HG02642 (cell line): ENCODE measurements around the gene WDR37.
"Not testable (repeated sequence)": the region's sequence is repeated elsewhere in the genome, so short reads cannot be mapped to it uniquely, and the experiment has no call there.

ENCODE experiments used
- ATAC-seq: cut with Tn5 transposase; IDR thresholded peaks from one replicate; pipeline ENCODE4 v1.9.1; 2021; ENCODE audit warnings: mild to moderate bottlenecking; ENCODE audit not compliant: unreplicated experiment, poor library complexity

WDR37 gene

DNA sequence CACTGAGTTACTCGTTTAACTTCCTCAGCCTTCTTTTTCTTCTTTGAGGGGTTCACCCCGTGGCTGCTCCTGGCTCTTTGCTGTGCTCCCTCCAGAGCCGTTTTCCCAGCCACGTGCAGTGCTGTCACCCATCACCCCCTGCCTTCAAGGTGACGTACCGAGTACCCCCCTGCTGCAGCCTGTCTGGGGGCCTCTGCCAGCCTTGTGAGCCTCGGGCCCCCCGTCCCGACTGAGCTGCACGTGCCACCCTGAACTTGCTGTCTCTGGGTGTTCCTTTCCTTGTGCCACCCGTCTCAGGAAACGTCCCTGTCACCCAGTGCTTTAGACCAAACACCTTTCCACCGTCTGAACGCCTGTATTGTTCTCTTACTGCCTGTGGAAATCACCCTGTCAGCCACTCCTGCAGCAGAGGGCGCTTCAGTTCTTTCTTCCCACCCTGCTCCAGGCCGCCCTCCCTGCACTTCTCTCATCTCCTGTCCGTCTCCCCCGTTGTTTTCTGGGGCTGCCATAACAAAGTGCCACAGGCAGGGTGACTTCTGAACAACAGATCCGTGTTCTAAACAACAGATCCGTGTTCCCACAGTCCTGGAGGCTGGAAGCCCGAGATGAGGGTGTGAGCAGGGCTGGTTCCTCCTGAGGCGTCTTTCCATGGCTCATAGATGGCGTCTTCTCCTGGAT, 44.6 kb downstream of the WDR37 start:
- ATAC-seq, result no peak

DNA sequence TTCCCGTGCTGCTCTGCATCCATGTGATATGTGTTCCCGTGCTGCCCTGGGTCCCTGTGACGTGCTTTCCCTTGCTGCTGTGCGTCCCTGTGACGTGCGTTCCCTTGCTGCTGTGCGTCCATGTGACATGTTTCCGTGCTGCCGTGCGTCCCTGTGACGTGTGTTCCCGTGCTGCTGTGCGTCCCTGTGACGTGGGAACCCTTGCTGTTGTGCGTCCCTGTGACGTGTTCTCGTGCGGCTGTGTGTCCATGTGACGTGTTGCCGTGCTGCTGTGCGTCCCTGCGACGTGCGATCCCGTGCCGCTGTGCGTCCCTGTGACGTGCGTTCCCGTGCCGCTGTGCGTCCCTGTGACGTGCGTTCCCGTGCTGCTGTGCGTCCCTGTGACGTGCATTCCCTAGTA, 45.8 kb downstream of the WDR37 start:
- ATAC-seq, result no peak

DNA sequence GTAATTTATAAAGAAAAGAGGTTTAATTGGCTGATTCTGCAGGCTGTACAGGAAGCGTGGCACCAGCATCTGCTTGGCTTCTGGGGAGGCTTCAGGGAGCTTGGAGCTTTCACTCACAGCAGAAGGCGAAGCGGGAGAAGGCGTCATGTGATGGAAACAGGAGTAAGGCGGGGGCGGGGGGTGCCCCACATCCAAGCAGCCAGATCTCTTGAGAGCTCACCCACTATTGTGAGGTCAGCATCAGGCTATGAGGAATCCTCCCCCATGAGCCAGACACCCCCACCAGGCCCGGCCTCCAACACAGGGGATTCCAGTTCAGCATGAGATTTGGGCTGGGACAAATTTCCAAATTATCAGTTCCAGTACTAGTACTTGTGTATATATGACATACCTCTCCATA, 46.2 kb downstream of the WDR37 start:
- no peak for ATAC-seq

DNA sequence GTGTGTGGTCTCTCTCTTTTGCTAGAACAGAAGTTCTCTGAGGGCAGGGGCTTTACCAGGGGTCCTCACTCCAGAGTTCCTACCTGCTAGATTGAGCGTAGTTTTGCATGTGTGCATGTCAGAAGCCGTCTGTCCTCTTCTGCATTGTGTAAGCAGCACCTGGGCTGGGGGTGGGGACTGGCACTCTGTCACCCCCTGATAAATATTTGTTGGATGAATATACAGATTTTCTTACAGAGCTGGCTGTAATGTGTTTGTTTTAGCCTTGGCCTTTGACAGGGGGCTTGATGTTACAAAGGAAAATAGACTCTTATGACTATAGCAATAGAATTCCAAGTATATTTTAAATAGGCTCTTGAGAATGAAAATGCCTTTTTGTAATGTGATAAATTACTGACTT, 46.6 kb downstream of the WDR37 start:
- ATAC-seq, result no peak

DNA sequence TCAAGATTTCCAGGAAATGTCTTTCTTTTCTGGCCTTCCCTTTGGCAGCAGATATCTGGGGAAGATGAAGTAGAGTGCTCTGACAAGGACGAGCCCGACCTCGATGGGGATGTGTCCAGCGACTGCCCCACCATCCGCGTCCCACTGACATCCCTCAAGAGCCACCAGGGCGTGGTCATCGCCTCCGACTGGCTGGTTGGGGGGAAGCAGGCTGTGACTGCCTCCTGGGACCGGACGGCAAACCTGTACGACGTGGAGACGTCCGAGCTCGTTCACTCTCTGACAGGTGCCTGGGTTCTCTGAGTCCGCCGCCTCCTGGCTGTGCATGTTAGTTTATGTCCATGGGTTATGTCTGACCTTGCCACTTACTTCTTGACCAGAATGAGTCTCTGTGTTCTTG, 47.4 kb downstream of the WDR37 start:
- ATAC-seq, result no peak

DNA sequence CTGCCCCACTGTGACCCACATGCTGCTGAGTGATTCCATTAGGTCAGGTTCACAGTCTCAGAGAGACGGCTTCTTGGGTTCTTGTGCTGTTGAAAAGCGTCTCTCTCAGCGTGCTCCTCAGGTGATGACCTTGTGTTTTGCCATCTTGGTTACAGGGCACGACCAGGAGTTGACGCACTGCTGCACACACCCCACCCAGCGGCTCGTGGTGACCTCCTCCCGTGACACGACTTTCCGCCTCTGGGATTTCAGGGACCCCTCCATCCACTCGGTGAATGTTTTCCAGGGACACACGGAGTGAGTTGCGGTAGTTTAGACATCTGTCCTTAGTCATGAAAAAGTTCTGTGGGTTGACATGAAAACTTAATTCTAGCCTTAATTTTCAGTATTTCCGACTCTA, 48.8 kb downstream of the WDR37 start:
- no peak for ATAC-seq

DNA sequence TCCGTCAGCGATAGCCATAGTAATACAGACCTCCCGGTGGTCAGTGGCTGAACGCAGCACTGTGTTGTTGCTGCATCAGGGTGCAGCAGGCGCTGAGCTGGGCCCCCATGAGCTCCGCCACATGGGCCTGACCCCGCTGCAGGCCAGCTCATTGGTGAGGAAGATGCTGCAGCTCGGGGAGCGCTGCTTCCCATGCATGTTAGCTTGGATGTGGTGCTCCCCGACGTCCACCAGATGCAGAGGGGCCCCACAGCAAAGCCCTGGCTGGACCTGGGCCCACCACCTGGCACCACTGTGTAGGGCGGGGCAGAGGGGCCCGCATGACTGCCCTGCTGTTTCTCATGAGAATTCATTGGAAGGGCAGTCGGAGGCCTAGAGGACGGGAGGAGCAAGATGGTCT, 50.8 kb downstream of the WDR37 start:
- no peak for ATAC-seq

DNA sequence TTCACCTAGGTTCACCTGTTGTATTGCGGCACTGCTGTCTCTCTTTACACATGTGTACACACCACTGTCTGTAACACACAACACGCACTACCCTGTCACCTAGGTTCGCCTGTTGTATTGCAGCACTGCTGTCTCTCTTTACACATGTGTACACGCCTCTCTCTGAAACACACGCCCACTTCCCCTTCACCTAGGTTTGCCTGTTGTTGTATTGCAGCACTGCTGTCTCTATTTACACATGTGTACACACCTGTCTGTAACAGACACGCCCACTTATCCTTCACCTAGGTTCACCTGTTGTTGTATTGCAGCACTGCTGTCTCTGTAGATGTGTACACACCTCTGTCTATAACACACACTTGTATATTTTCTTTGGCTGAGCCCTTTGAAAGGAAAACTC, 51.5 kb downstream of the WDR37 start:
- no peak for ATAC-seq

DNA sequence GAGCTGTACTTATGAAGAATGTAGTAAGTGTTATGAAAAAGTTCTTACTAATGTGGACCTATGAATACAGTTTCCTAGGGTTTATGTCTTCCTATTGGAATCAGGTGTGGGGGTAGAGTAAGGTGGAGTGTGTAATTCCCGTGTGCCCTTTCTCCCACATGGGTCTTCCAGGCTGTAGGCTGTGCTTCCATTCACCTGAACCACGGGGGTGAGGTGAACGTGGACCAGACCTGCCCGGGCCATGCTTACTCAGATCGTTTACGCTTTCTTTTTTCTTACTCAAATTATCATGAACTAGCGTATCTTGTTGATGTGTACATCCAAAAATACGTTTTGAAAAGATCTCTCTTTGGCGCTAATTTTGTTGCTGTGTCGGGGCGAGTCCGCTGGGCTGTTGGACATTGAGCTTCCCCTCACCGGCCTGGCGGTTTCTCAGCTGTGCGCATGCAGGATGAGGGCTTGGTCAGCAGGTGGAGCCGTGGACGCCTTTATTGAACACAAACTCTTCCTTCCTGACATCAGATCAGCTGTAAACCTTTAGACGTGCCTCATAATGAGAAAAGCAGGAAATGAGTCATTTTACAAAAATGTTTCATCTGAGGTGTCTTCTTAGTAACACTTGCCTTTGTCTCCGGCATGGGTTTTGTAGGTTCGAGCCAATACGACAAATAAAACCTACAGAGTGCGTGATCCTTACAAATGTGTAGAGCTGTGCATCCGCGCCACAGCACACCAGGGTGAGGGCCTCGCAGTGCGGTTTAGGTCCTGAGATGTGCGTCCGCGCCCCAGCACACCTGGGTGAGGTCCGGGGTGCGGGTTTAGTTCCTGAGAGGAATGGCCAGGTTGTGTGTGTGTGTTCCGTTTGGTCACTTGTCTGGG, 53.8 kb downstream of the WDR37 start:
- peak; percentile 70 for ATAC-seq

DNA sequence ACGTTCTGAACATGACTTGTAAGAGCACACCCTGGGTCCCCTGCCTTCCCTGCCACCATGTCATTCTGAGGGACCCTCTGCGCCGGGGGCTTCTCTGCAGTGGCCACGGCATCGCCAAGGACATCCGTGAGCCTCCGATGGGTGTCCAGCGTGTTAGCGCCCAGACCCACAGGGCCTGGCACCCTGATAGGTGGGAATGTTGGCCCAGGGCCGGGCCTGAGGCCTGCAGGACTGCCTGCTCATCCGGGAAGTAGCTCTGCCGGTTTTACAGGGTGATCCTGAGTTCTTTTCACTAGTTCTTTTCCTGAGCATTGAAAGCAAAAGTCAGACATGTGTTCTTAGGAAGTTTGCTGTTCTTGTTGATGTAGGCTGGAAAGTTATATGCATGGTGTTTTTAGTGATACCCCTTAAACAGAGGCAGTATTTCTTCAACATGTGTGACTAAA, 54.5 kb downstream of the WDR37 start:
- no peak for ATAC-seq

DNA sequence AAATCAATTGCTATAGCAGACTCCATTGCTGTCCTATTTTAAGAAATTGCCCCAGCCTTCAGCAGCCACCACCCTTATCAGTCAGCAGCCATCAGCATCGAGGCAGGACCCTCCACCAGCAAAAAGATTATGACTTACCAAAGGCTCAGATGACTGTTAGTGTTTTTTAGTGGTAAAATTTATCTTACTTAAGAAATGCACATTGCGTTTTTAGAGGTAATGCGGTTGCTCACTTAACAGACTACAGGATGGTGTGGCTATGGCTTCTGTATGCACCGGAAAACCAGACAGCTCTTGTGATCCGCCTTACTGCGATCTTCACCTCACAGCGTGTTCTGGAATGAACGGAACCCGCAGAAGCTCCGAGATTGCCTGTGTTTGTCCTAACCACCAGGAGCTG, 58.1 kb downstream of the WDR37 start:
- no peak for ATAC-seq

DNA sequence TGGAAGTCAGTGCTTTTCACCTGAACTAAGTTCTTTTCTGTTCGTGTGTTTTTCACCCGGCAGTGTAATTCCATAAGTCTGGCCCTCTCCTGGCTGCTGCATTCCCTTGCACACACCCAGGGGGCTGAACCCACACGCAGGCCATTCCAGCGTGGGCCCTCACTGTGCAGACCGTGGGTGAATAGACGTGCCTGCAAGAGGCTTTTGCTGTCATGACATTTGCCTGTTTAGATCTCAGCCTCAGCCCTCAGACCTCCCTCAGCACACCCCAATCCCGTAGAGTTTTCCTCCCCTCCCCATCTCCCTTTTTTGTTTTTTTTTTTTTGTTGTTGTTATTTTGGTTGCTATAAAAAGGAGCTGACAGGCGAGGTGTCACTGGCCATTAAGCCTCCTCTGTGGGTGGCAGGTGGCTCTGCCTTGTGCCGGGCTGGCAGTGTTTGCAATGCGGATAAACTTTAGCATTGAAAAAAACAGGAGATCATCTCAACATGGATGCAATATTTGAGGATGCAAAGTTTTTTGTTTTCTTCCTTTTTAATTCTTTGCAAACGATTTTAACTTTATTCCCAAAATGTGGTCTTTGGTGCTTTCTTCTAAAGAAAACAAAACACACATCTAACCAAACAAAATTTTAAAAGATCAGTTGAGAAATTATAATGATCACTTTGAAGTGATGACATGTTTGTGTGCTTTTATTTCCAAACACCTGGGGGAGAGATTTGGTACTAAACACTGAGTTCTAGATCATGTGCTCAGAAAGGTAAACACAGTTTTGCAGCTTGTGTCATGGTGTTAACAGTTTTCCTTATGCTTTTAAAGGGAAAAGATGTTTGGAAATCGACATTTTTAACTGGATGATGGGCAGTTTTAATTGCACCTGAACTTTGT, 58.8 kb downstream of the WDR37 start:
- no peak for ATAC-seq

DNA sequence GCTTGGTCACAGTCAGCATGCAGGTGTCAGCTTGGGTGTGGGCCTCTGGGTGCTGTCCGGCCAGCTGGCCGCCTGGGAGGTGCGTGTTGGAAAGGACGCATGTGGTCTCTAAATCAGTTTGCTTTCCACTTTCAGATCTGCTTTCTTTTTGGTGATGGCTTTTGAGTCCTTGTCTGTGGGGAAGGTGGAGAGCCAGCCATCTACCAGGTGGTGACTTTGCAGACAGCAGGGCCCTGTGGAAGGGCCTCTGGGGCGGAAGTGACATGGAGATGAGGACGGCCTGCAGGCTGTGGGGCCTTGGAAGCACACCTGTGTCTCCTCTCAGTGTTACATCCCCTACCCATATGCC, 59.4 kb downstream of the WDR37 start:
- no peak for ATAC-seq

DNA sequence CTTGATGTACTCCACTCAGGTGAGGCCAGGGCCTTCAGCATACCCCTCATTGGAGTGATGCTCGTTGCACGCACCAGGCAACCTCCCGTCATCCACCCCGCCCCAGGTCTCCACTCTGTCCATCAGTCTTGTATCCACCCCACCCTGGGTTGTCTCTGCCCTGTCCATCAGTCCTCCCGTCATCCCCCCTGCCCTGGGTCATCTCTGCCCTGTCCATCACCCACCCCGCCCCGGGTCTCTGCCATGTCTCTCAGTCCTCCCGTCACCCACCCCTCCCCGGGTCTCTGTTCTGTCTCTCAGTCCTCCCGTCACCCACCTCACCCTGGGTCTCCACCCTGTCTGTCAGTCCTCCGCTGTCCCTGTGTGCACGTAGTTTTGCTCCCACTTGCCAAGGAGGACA, 59.9 kb downstream of the WDR37 start:
- no peak for ATAC-seq

DNA sequence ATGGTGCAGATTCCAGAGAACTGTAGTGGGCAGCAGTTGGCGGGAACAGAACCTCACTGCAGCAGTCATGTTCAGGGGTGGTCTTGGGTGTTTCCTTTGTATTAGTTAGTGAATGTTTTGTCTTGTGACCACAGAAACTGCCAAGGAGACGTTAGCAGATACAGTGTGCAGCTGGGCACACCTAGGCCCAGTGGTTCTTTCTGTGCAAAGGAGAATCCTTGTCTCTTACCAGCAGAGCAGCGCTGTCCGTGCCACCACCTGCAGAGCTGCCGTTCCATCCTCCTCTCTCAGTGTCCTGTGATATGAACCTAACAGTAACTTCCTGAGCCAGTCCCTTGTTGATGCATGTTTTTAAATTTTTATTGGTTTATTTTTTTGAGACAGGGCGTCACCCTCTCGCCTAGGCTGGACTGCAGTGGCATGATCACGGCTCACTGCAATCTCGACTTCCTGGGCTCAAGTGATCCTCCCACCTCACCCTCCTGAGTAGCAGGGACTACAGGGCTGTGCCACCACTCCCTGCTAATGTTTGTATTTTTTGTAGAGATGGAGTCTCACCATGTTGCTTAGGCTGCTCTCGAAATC, 60.6 kb downstream of the WDR37 start:
- ATAC-seq, result no peak

DNA sequence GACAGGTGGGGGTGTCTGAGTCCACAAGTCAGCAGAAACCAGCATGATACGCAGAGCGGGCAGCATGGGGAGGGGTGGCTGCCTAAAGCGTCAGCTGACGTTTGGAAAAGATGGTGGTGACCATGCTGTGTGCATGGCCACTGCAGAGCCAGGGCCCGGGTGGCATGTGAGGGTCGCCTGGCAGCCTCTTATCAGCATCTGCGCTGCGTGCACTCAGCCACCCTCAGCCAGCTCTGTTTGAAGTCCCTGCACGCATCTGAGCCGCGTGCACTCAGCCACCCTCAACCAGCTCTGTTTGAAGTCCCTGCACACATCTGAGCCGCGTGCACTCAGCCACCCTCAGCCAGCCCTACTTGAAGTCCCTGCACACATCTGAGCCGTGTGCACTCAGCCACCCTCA, 61.5 kb downstream of the WDR37 start:
- ATAC-seq, result no peak

DNA sequence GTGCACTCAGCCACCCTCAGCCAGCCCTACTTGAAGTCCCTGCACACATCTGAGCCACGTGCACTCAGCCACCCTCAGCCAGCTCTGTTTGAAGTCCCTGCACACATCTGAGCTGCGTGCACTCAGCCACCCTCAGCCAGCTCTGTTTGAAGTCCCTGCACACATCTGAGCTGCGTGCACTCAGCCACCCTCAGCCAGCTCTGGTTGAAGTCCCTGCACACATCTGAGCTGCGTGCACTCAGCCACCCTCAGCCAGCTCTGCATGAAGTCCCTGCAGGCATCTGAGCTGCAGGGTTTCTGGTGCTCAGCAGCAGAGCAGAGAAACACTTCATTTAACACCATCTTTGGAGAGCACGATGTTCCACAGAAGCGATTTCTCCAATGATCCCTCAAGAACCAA, 62.1 kb downstream of the WDR37 start:
- ATAC-seq, result not testable (repeated sequence)

DNA sequence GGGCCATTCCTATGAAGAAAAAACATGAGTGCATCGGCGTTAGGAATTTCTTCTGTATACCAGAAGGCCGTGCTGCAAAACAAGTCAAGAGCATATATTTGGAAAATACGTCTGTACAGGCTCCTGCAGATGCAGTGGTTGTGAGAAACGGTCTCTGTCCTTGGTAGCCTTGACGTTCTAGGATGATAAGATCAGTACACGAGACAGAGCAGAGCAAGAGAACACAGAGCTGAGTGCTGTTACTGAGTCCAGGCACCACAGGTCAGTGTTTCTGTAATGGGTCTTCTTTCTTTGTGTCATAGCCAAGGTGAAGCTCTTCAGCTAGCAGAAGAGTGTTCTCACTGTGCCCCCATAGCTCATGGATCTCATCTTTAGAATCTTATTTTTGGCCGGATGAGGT, 62.8 kb downstream of the WDR37 start:
- no peak for ATAC-seq

DNA sequence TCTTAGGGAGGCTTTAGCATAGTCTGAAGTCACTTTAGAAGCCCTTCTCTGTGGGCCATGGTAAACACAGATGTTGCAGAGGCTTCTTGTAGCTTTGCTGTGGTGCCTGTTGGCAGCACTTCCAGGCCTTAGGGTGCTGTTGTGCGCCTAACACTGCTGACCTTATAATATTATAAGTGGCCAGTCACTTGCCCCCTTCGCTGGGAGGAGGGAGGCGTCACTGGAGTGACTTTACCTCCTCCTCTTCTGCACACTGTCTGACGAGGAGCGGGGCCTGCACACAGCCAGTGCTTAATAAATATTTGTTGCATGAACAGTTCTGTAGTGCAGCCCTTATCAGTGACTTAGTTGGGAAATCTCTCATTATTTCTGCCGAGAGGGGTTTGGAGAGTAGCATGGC, 63.3 kb downstream of the WDR37 start:
- ATAC-seq, result no peak

DNA sequence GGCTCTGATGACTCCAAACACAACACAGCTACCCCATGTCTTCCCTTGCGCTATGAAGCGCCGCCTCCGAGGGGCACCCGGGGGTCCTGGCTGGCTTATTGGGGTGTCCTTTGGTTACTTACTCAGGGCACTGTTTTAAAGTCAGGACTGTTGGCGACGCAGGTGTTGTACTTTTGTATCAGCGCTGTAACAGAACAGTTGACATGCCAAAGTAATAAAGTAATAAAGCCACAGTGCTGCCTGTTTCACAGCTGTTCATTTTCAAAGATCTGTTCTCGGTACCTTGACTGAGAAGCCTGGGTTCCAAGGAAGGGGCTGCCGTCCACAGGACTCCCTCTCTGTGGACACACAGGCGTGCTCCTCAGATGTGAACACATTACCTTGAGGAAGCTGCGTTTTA, 64.1 kb downstream of the WDR37 start:
- ATAC-seq, result no peak

DNA sequence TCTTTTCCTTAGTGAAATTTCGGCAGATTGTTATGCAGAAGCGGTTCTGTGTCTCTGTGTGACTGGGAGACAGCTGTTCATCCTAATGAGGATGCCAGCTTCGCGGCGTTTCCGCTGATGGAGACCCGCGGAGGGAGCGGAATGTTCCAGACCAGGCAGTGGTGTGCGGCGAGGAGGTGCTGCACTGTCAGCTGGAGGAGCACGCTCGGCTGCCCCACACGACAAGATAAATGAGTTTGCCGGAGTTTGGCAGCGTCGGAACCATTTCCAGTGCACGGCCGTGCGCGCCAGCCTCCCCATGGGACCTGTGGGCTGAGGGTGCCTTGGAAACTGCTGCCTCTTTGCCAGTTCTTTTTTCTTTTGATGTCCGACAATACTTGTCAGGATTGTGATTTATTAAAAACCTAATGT, 64.6 kb downstream of the WDR37 start:
- no peak for ATAC-seq
